Urinary bladder (tissue), 4 donors: ENCODE data around the gene BANF2. TPM values are rescaled to one million over a fixed set of nuclear protein-coding genes. Genes with fewer than 3 reads are reported as not detected.

Experiments
- DNase-seq: peaks from one replicate; pipeline ENCODE4 v3.0.0-alpha.2; 2015; ENCODE audit errors: extremely low spot score
- H3K27ac ChIP-seq: one replicate; pipeline ENCODE4 v1.5.1; 2013; ENCODE audit warnings: low read depth, mild to moderate bottlenecking, moderate library complexity
- H3K36me3 ChIP-seq: one replicate; pipeline ENCODE4 v1.6.1; 2013; ENCODE audit warnings: mild to moderate bottlenecking, moderate library complexity; ENCODE audit not compliant: insufficient read depth
- H3K4me1 ChIP-seq: one replicate; pipeline ENCODE4 v1.6.1; 2013; ENCODE audit warnings: mild to moderate bottlenecking, moderate library complexity; ENCODE audit not compliant: insufficient read depth
- H3K4me3 ChIP-seq: one replicate; pipeline ENCODE4 v1.5.1; 2013; ENCODE audit warnings: low read depth, low read length
- WGBS: extraction: QIAGEN DNeasy Blood & Tissue Kit; methylation state at CpG from one replicate; pipeline ENCODE4 v1.1.7; 2013; 5-methylcytosine and 5-hydroxymethylcytosine counted together
- polyA plus RNA-seq: library from polyadenylated mRNA; stranded (reverse); fragments of 200-250 nt; gene quantifications from one replicate; pipeline ENCODE4 v1.2.3, GENCODE V29; 2013
- total RNA-seq: library from RNA; depleted of rRNA; stranded (reverse); fragments of >200 nt; gene quantifications from one replicate; pipeline ENCODE4 v1.2.3, GENCODE V29; 2014
- donor health status: healthy with polysubstance abuse.
- donor health status: healthy.

Gene BANF2
- not detected for total RNA-seq
- not detected for polyA plus RNA-seq

GRCh38 chr20:17699931-17700351, at the start of gene BANF2:
Gene BANF2, plus strand, starts transcription at chr20:17699966. Its CDS starts 25,060 bp downstream, at chr20:17725026.
- 91% methylated on average over 3 of the region's 3 CpGs for WGBS
- no peak within 1 kb of the TSS for H3K27ac ChIP-seq
- no peak within 1 kb of the TSS for H3K4me3 ChIP-seq
- no peak for DNase-seq
- H3K36me3 ChIP-seq, result no peaks in the 10 kb centered on the region
- no peaks in the 10 kb centered on the region for H3K4me1 ChIP-seq

- 53% methylated on average over 12 of the region's 12 CpGs for WGBS
- Histone ChIP-seq H3K4me1 (no peaks in the 10 kb centered on the region), H3K4me3 (no peak overlapping the region), H3K36me3 (no peaks in the 10 kb centered on the region), H3K27ac (no peak overlapping the region)
- no peak for DNase-seq
Measured at GRCh38 chr20:17650301-17651128, 49.3 kb upstream of the BANF2 start.

- Histone ChIP-seq H3K27ac (no peak overlapping the region), H3K36me3 (no peaks in the 10 kb centered on the region), H3K4me3 (no peak overlapping the region), H3K4me1 (no peaks in the 10 kb centered on the region)
- WGBS, result 35% methylated on average over 11 of the region's 11 CpGs
- DNase-seq, result no peak
Measured at GRCh38 chr20:17651129-17651759, 48.5 kb upstream of the BANF2 start.

DNA sequence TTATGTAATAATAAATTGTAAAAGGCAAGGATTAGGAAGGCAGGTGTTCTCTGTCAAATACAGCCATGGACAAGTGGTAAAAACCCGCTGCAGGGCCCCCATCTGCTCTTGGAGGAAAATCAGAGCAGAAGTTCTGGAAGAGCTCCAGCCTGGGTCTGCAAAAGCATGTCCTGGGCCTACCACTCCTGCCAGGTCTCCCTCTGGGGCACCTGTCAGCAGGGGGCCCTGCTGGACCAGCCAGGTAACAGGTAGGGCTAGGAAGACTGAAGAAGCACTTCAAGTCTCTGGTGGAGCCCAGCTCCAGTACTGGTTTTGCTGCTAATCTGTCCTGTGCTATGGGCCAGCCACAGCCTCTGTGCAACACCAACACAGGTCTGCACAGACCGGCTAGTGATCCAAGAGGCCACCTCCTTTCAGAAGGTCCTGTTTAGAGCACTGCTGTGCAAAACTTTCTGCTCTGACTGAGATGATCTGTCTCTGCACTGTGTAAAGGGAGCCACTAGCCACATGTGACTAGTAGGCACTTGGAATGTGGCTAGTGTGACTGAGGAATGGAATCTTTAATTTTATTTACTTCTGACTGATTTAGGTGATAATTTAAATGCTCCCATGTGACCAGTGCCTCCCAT, 47.9 kb upstream of the BANF2 start:
- Histone ChIP-seq H3K36me3 (no peaks in the 10 kb centered on the region), H3K27ac (peak overlapping the region; percentile 3), H3K4me3 (no peak overlapping the region), H3K4me1 (no peaks in the 10 kb centered on the region)
- no peak for DNase-seq
- WGBS, result 57% methylated on average over 2 of the region's 2 CpGs

GRCh38 chr20:17652411-17652810, 47.4 kb upstream of the BANF2 start:
- no peak for DNase-seq
- 72% methylated on average over 10 of the region's 10 CpGs for WGBS
- no peaks in the 10 kb centered on the region for H3K36me3 ChIP-seq
- H3K4me3 ChIP-seq, result no peak overlapping the region
- no peaks in the 10 kb centered on the region for H3K4me1 ChIP-seq
- peak overlapping the region; percentile 3 for H3K27ac ChIP-seq

GRCh38 chr20:17653835-17654648, 45.7 kb upstream of the BANF2 start:
- H3K27ac ChIP-seq, result no peak overlapping the region
- DNase-seq, result no peak
- 87% methylated on average over 11 of the region's 11 CpGs for WGBS

GRCh38 chr20:17654649-17655285, 45.0 kb upstream of the BANF2 start:
- no peaks in the 10 kb centered on the region for H3K4me1 ChIP-seq

More at GRCh38 chr20:17653835-17654648, 45.7 kb upstream of the BANF2 start:
- no peaks in the 10 kb centered on the region for H3K36me3 ChIP-seq
- no peaks in the 10 kb centered on the region for H3K4me1 ChIP-seq
- H3K4me3 ChIP-seq, result no peak overlapping the region

GRCh38 chr20:17655286-17655651, 44.5 kb upstream of the BANF2 start:
- WGBS, result 56% methylated on average over 7 of the region's 7 CpGs
- H3K4me3 ChIP-seq, result no peak overlapping the region
- no peaks in the 10 kb centered on the region for H3K36me3 ChIP-seq
- H3K4me1 ChIP-seq, result no peaks in the 10 kb centered on the region
- no peak for DNase-seq
- no peak overlapping the region for H3K27ac ChIP-seq

More at GRCh38 chr20:17654649-17655285, 45.0 kb upstream of the BANF2 start:
- Histone ChIP-seq H3K36me3 (no peaks in the 10 kb centered on the region), H3K27ac (no peak overlapping the region), H3K4me3 (no peak overlapping the region)
- DNase-seq, result no peak
- 50% methylated on average over 7 of the region's 7 CpGs for WGBS

GRCh38 chr20:17655865-17656479, 43.8 kb upstream of the BANF2 start:
- 70% methylated on average over 11 of the region's 11 CpGs for WGBS
- no peaks in the 10 kb centered on the region for H3K4me1 ChIP-seq
- no peak for DNase-seq
- H3K4me3 ChIP-seq, result no peak overlapping the region
- no peak overlapping the region for H3K27ac ChIP-seq
- no peaks in the 10 kb centered on the region for H3K36me3 ChIP-seq

- Histone ChIP-seq H3K4me1 (no peaks in the 10 kb centered on the region), H3K27ac (peak overlapping the region; percentile 12), H3K4me3 (no peak overlapping the region), H3K36me3 (no peaks in the 10 kb centered on the region)
- WGBS, result 63% methylated on average over 9 of the region's 9 CpGs
- no peak for DNase-seq
Measured at GRCh38 chr20:17657079-17657825, 42.5 kb upstream of the BANF2 start.

- H3K27ac ChIP-seq, result no peak overlapping the region
- no peak for DNase-seq
- WGBS, result 87% methylated on average over 9 of the region's 9 CpGs
- no peaks in the 10 kb centered on the region for H3K4me1 ChIP-seq
- H3K4me3 ChIP-seq, result no peak overlapping the region
- H3K36me3 ChIP-seq, result no peaks in the 10 kb centered on the region
Measured at GRCh38 chr20:17657898-17658647, 41.7 kb upstream of the BANF2 start.

DNA sequence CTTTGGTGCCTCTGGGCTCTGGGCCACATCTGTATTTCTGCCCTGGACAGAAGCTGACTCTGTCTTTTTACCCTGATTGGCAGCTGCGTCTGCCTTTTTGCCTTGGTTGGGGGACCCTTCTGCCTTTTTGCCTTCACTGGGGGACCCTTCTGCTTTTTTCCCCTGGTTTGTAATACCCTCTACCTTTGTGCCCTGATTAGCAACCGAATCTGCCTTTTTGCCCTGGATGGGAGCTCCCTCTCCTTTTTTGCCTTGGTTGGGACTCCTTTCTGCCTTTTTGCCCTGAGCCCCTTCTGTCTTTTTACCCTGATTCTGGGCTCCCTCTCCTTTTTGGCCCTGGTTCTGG, 41.1 kb upstream of the BANF2 start:
- H3K36me3 ChIP-seq, result no peaks in the 10 kb centered on the region
- no peaks in the 10 kb centered on the region for H3K4me1 ChIP-seq
- WGBS, result 97% methylated on average over 2 of the region's 2 CpGs
- no peak for DNase-seq
- no peak overlapping the region for H3K4me3 ChIP-seq
- H3K27ac ChIP-seq, result no peak overlapping the region
